ENCODE results near the gene ZFYVE19.
A peak's percentile ranks its signal among the peaks of the same experiment; 100 is the strongest.

Gene ZFYVE19

DNA sequence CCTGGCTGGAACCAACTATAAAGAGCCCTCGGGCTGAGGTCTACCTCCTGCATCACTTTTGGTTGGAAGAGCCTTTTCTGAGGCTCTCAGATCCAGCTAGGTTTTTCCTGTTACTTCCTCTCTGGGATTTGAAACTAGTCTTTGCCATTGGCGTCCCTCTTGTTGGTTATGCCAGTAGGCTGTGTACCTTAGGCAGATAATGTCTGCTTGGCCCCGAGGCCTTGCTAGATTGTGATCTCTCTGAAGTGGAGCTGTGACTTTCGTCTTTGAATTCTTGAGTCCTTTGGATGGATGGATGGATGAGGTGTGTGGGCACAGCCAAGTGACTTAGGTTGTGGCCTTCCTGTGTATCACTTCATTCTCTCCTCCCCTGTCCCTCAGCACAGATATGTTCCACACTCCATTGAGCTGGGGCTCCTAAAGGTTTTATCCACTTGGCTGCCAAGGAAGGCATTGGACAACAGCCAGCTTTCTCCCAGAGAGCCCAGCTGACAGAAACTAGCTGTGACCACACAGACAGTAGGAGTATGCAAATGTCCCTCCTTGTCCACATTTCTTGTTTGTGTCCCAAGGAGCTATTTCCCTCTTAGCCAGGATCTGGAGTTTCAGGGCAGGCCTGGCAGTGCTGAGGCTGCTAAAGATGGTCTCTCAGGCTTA lies 8.3 kb downstream of the ZFYVE19 start:
- DNase-seq, result no peak

DNA sequence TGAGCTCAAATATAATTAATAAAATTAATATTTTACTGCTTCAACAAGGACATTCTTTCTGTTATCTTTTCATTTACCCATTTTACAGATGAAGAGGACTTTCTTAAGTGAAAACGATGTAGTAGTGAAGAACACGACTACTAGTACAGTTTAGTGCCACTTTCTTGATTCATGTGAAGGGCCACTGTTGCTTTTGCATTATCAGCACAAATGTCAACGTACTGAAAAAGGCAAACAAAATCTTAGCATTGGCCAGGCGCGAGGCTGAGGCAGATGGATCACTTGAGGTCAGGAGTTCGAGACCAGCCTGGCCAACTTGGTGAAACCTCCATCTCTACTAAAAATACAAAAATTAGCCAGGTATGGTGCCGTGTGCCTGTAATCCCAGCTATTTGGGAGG lies 12.2 kb downstream of the ZFYVE19 start:
- no peak for DNase-seq

DNA sequence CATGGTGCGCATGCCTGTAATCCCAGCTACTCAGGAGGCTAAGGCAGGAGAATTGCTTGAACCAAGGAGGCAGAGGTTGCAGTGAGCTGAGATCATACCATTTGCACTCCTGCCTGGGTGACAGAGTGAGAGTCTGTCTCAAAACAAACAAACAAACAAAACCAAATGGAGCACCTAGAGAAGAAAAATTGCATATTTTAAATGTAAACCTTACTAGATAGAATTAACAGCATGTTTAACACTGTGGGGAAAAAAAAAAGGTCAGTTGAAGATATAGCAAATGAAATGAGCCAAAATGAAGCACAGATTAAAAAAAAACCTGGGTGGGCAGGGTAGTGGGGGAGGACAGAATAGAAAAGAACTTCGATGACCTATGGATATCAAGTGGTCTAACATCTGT lies 14.3 kb downstream of the ZFYVE19 start:
- no peak for DNase-seq

DNA sequence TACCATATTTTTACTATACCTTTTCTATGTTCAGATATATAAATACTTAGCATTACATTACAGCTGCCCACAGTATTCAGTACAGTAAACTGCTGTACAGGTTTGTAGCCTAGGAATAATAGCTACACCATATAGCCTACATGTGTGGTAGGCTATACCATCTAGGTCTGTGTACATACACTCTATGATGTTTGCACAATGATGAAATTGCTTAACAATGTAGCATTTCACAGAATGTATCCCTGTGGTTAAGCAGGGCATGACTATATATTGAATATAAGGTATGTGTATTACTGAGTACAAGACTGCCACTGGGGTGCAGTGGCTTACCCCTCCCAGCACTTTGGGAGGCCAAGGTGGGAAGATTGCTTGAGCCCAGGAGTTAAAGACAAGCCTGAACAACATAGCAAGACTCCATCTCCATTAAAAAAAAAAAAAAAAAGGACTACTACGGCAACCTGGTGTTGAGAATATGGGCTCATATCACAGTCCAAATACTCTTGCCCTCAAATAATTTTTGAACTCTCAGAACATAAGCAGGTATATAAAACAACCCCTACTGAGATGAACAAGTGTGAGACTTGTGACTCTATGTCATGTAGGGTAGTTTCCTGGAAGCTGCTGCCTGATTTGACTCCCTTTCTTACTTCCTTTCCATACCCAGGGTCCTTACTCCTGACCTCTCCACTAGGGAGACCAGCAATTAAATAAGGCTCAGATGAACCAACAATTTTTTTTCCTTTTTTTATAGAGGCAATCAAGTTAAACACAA lies 16.9 kb downstream of the ZFYVE19 start:
- DNase-seq, result no peak

DNA sequence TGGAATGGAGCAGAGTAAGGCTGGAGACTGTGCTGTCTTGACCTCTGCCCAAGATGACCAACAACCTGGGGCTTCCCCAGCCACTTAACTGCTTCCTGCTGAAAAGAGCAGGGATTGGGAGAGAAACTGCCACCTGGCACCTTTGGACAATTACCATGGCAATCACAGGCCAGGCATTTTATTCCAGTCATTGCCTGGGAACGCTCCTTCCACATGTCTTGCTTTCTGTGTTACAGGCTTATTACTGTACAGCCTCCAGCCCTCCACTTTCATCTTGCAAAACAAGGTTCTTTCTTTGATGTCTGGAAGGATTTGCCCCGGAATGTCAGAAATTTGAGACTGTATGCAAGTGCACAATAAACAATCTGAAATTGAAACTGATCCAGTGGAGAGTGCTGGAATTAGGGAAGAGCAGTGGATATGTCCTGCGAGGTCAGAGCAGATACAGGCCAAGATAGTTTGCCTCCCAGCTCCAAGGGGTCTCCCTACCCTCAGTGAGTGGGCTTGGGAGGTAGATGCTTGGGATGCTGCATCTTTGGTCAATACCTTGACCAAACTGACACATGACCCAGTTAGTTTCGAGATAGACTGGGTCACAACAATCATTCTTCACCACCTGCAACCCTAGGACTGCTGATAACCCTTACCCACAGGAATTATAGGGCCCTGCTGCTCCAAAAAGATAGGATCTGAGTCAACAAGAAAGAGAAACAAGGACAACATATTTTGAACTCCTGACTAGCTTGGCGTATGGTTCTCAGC lies 19.0 kb downstream of the ZFYVE19 start:
- DNase-seq, result peak; percentile 80

DNA sequence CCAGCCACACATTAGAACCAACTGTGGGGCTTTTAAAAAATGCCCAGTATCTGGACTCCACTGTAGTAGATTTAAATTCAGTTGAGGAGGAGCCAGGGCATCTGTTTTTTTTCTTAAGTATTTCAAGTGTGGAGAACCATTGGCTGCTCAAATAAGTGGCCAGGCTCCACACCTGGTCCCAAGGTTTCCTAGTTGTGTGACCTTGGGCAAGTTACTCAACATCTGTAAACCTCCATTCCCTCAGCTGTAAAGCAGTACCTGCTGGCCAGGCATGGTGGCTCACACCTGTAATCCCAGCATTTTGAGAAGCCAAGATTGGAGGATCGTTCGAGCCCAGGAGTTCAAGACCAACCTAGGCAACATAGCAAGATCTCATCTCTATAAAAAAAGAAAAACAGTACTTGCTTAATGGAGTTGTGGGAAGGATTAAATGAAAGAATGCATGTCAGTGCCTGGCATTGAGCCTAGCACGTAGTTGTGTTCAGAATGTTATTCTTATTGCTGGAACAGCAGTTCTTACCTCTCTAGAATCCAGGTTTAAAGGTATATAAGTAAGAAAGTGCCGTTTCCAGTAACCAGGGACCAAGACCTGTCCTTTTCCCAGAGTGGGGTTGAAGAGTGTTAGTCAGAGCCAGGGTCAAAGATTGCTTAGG lies 19.7 kb downstream of the ZFYVE19 start:
- no peak for DNase-seq

DNA sequence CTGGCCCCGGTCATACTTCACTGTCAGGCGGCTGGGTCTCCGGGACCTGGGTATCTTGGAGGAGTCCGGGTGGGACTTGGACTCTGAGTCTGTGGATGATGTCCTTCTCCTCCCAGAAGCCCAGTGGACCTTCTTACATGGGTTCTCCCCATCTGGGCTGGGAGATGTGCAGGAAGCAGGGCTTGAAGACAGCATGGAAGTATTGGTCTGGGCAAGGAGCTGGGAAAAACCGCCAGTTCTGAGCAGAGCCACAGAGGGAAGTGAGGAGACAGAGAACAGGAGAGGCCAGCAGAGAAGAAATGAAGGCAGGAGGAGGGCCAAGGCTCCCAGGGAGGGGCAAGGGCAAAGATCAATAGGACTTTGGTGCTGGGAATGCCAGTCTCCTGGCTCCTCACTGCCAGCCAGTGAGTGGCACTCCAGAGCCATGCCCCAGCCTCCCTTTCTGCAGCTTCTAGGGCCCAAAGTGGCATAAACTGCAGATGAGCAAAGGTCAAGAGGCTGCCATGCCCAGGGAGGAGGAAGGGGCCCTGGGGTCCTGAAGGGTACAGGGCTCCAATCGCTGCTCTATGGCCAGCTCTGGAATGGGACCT lies 21.7 kb downstream of the ZFYVE19 start, which contains the start of gene PPP1R14D:
TSS of gene PPP1R14D (minus strand) at position 262 of the 590 bp plus-strand sequence. CDS start at position 195, 67 bp downstream.
- no peak for DNase-seq

DNA sequence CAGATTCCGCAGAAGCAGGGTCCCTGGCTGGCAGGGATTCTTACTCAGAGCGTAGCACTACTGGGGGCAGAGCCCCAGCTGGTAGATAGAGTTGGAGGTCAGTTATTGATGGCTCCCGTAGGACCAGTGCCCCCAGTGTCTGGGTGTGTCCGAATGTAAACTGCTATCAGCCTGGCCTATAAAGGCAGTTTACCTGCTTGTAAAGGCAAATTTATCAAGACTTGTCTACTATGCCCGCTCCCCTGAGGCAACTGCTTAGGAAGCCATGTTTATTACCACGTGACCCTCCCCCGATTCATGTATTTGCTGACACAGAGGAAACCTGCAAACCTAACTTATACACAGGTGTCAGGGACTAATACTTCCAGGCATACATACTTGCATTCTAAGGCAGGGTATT lies 22.2 kb downstream of the ZFYVE19 start:
- no peak for DNase-seq

DNA sequence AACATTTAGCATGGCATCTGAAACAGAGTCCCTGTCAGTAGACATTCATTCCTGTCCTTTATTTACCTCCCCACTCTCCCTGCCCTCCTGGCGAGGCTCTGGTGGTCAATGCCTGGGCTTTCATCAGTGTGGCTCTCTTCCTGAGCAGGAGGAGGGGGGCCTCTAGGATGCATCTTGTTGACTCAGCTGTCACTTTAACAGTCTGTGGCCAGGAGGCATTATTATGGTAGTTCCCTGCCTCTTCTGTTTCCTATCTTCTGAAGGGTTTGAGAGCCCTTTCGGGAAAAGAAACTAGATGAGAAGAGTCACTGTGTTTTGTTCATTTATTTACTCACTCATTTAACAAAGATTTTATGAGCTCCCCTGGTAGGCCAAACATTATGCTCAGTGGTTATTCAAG lies 24.0 kb downstream of the ZFYVE19 start:
- DNase-seq, result no peak

DNA sequence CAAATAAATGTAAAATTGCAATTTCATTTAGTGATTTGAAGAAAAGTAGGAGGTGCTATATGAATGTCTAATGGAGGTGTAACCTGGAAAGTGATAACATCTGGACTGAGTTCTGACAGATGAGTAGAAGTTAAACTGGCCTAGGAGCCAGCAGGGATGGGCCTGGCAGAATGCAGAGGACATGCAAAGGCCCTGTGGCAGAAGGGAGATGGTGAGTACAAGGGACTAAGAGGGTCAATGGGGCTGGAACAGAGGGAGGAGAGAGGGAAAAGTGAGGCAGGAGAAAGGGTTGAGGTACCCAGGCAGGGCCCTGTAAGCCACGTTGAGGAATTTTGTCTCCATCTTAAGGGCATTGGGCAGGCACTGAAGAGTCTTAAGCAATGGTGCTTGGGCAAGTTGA lies 25.0 kb downstream of the ZFYVE19 start:
- DNase-seq, result no peak

DNA sequence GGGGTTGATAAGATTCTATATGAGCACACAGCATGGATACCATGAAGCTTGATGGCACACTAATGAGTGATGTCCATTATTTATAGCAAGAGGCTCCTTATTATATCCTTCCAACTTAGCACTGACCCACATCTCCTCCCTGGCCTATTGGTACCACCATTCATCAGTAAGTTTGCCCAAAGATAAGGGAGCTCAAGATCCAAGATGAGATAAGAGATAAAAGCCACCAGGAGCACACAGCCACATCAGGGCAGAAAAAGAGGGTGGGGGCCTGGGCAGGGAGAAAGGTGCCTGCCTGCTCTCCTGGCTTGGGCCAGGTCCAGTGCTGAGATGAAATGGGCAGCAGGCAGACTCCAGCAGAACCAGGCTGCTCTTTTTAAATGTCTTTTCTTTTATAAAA lies 26.0 kb downstream of the ZFYVE19 start:
- no peak for DNase-seq

DNA sequence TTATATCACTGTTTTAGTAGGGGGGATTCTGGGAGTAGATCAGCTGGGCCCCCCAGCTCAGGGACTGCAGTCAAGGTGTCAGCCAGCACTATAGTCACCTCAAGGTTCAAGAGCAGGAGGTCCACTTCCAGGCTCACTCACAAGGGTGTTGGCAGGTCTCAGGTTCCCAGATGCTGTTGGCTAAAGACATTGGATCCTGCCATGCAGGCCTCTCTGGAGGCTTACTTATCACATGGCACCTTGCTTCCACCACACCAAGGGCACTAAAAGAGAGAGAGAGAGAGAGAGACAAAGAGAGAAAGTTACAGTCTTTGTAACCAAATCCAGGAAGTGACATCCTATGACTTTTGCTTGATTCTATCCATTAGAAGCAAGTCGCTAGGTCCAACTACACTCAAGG lies 29.1 kb downstream of the ZFYVE19 start:
- no peak for DNase-seq

DNA sequence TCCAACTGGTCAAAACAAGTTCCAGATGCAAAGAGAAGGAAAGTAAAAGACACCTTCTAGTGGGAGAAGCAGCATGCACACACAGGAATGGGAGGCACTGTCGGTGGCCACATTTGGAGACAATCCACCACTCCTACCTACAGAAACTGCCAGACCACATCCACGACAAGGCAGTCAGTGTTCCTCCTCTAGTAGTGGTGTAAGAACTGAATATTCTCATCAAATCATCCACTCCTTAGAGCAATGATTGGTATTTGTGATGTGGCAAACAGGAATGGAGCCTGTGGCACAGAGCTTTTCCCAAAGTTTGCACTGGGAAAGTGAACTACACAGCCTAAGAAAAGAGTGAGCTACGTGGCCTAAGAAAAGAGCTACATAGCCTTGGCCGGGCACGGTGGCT lies 31.9 kb downstream of the ZFYVE19 start:
- DNase-seq, result no peak

DNA sequence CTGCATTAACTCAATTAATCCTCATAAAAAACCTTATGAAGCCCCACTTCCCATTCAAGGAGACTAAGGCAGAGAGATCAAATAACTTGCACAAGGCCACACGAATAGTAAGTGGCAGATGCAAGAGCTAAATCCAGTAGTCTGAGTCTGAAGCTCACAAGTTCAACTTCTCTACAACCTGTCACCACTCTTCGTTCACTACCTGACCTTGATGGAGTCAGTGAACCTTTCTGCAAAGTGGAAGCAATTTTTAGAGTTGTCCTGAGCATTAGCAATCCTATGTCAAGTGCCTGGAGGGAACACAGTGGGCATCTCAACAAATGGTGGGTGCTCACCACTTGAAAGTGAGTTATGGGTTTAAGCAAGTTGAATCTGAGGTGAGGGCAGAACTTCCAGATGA lies 34.9 kb downstream of the ZFYVE19 start:
- DNase-seq, result no peak

DNA sequence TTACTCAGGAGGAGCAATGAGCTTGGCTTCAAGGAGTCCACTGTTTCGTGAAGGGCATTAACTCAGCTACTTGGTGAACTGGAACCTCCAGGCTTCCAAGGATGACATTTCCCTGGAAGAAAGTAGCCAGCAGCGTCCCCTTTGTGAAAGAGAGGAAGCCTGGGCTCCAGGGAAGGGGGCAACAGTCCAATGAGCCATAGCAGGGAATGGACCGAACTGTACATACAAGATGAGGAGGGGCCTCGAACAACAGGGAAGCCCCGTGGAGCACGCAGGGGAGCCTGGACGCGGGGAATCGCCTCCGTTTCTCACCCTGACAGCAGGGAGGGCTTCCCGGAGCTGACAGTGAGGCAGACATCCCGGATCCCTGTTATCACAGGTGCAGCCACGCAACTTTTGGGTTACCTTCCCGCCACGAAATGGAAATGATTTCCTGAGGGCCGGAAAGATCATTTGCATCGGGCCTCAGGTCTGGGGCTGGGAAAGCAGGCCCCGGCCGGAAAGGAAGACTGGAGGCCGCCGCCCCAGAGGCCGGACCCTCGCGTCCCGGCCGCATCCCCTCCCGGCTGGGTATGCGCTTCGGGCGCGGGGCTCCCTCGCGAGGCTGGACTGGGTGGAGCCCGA lies 36.5 kb downstream of the ZFYVE19 start:
- DNase-seq, result no peak

DNA sequence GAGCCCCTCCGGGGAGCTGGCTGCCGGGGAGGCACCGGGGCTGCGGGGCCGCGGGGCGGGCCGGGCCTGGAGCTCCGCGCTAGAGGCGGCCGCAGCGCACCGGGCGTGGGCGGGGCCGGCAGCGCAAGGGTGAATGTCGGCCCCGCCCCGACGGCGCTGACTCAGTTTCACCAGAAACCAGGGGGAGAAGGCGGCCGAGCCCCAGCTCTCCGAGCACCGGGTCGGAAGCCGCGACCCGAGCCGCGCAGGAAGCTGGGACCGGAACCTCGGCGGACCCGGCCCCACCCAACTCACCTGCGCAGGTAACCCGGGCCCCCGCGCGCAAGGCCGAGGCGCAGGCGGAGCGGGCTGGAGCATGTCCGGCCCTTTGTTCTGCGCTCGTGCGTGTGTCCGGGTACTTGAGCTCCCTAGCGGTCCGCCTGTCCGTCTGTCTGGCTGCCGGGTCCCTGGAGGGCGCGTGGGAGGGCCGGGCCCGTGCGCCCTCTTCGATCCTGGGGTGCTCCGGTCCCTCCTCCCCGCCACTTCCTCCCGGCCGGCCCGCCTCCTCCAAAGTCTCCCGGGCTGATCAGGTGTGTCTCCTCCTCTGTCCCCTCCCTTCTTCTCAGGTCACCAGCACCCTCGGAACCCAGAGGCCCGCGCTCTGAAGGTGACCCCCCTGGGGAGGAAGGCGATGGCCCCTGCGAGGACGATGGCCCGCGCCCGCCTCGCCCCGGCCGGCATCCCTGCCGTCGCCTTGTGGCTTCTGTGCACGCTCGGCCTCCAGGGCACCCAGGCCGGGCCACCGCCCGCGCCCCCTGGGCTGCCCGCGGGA lies 37.2 kb downstream of the ZFYVE19 start, which contains the start of gene SPINT1:
TSS of gene SPINT1 (plus strand) at position 164 of the 811 bp plus-strand sequence. CDS start at position 671, 507 bp downstream.
- DNase-seq, result peak; percentile 70

DNA sequence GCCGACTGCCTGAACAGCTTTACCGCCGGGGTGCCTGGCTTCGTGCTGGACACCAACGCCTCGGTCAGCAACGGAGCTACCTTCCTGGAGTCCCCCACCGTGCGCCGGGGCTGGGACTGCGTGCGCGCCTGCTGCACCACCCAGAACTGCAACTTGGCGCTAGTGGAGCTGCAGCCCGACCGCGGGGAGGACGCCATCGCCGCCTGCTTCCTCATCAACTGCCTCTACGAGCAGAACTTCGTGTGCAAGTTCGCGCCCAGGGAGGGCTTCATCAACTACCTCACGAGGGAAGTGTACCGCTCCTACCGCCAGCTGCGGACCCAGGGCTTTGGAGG lies 37.8 kb downstream of the ZFYVE19 start:
- peak; percentile 76 for DNase-seq

DNA sequence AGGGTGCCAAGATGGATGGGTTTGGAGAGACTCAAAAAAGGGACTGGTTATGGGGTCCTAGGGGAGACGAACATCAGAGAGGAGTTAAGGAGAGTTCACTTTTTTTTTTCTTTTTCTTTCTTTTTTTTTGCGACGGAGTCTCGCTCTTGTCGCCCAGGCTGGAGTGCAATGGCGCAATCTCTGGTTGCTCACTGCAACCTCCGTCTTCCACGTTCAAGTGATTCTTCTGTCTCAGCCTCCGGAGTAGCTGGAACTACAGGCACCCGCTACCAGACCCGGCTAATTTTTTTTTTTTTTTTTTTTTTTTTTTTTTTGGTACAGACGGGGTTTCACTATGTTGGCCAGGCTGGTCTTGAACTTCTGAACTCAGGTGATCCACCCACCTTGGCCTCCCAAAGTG lies 38.1 kb downstream of the ZFYVE19 start:
- DNase-seq, result no peak

DNA sequence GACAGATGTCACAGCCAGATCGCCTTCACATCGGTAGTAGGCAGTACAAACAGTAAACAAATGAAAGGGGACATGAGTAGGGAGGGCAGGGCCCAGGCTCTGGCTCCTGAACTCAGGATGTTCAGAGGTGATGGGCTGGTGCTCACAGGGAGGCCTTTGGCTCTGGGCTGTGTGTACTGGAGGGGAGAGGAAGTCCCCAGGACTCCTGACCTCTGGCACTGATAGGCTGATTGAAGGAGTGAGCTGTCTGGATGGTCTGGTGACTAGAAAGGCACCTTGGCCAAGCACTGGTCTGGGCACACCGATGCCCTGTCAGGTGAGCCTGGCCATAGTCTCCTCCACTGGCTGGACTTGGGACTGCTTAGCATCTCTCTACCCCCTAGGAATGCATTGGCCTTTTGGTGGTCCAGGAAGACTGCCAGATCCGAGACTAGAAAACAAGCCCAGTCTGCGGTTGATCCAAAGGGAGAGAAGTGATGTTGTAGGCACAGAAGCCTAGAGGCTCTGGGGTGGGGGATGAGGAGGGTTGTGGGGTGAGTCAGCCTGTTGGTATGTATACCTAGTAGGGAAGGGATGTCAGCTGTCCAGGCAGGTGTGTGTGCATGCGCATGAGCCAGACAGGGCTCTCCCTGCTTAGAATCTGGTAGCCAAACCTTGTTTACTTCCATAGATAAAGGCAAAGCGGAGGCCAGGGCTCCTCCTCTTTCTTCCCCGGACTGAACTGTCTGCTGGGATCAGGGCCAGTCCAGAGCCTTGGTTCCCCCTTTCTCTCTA lies 38.8 kb downstream of the ZFYVE19 start:
- DNase-seq, result peak; percentile 97

DNA sequence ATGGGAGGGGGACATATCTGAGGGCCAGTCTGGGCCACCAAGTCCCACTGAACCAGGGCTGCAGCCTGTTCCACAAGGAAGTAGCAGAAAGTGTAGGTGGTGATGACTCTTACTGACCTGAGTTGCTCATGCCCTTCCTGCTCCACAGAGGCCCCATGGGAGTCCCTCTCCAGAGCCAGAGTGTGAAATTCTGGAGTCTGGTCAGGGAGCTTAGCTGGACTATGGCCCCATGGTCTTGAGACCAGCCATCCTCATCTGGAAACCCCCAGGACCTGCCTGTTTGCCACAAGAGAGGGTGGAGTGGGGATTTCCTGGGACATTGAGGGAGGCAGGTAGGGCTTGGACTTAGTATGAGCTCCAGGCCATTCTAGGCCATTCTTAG lies 39.9 kb downstream of the ZFYVE19 start:
- no peak for DNase-seq
